B cell (primary cell): ENCODE data around the gene PDCD1LG2. TPM values are rescaled to one million over a fixed set of nuclear protein-coding genes. Genes with fewer than 3 reads are reported as not detected.

Experiments used
- ATAC-seq: fragments of 200-7000 bp; cut with Tn5 transposase; one replicate; pipeline ENCODE4 v1.10.0; 2021; ENCODE audit warnings: low read depth, mild to moderate bottlenecking, moderate number of reproducible peaks, moderate library complexity
- CTCF ChIA-PET: fragments of 350-600 bp; sonication (Branson Sonifier 250); formaldehyde crosslinking; loops from one replicate; lab custom pipeline; 2021; ENCODE audit warnings: antibody characterized with exemption, inconsistent platforms; lab: Charles Lee
- POLR2A ChIA-PET: fragments of 350-600 bp; sonication (Branson Sonifier 250); formaldehyde crosslinking; loops from one replicate; lab custom pipeline; 2021; ENCODE audit warnings: antibody characterized with exemption; lab: Charles Lee
- DNase-seq: peaks from one replicate; pipeline ENCODE4 v3.0.0; 2013
- H2AFZ ChIP-seq: 2 replicates; pipeline ENCODE4 v1.6.1; 2012; ENCODE audit warnings: mild to moderate bottlenecking, low read depth, low read length; ENCODE audit not compliant: insufficient read depth, poor library complexity, severe bottlenecking
- H3K27ac ChIP-seq, 2 donors: 1 replicate in 1 of 2; 2 replicates in 1 of 2; pipeline ENCODE4 v1.5.1; 2012 to 2013; ENCODE audit warnings: low read length in 2 of 2, mild to moderate bottlenecking in 2 of 2, moderate library complexity in 1 of 2
- H3K27me3 ChIP-seq, 4 experiments: fragments of 200-600 bp in 1 of 4; sonication (generic) in 1 of 4; replicated peaks in 1 of 4; 1 replicate in 2 of 4; 2 replicates in 2 of 4; pipeline versions ENCODE4 v1.6.1 to v1.7.0; 2013 to 2016; ENCODE audit warnings: low read length in 3 of 4, mild to moderate bottlenecking in 2 of 4, mixed read lengths in 1 of 4, moderate library complexity in 1 of 4; ENCODE audit not compliant: insufficient read depth in 4 of 4, control insufficient read depth in 3 of 4; ENCODE audit errors: control extremely low read depth in 1 of 4
- H3K36me3 ChIP-seq, 2 experiments: replicated peaks in 1 of 2; 1 replicate in 1 of 2; 2 replicates in 1 of 2; pipeline versions ENCODE4 v1.6.1 to v1.7.1; 2013; ENCODE audit warnings: low read length in 1 of 2; ENCODE audit not compliant: insufficient read depth in 2 of 2, control insufficient read depth in 1 of 2; ENCODE audit errors: control extremely low read depth in 1 of 2, extremely low read depth in 1 of 2
- H3K4me1 ChIP-seq, 2 donors: fragments of 200-600 bp in 1 of 2; sonication (generic) in 1 of 2; 1 replicate in 1 of 2; 2 replicates in 1 of 2; pipeline versions ENCODE4 v1.5.1 to v1.6.1; 2013 to 2017; ENCODE audit warnings: low read length in 2 of 2; ENCODE audit not compliant: control insufficient read depth in 2 of 2, insufficient read depth in 2 of 2
- H3K4me2 ChIP-seq: replicated peaks from 2 replicates; pipeline ENCODE3; 2012; ENCODE audit warnings: mild to moderate bottlenecking, low read depth, low read length; ENCODE audit not compliant: poor library complexity, severe bottlenecking
- H3K4me3 ChIP-seq, 5 experiments: fragments of 200-600 bp in 1 of 5; sonication (generic) in 1 of 5; 1 replicate in 3 of 5; 2 replicates in 2 of 5; pipeline versions ENCODE4 v1.5.1 to v1.7.0; 2011 to 2016; ENCODE audit warnings: low read length in 4 of 5, mild to moderate bottlenecking in 4 of 5, low read depth in 2 of 5, control low read depth in 1 of 5, moderate library complexity in 1 of 5; ENCODE audit not compliant: insufficient read depth in 1 of 5; ENCODE audit errors: control extremely low read depth in 1 of 5, extremely low read depth in 1 of 5
- H3K79me2 ChIP-seq: fragments of 200-600 bp; sonication (generic); one replicate; pipeline ENCODE4 v1.6.0; 2016; ENCODE audit warnings: low read length; ENCODE audit not compliant: control insufficient read depth, insufficient read depth
- H3K9ac ChIP-seq: fragments of 200-600 bp; sonication (generic); 2 replicates; pipeline ENCODE4 v1.6.1; 2017; ENCODE audit warnings: mild to moderate bottlenecking, low read length, moderate library complexity
- H3K9me3 ChIP-seq, 3 donors: one replicate each; pipeline versions ENCODE4 v1.6.1 to v1.7.1; 2013; ENCODE audit warnings: low read length in 2 of 3; ENCODE audit not compliant: control insufficient read depth in 2 of 3, insufficient read depth in 1 of 3; ENCODE audit errors: control extremely low read depth in 1 of 3
- H4K20me1 ChIP-seq: 2 replicates; pipeline ENCODE4 v1.6.0; 2012; ENCODE audit warnings: mild to moderate bottlenecking, low read length; ENCODE audit not compliant: insufficient read depth, control insufficient read depth, poor library complexity, severe bottlenecking
- H3K27ac Mint-ChIP-seq: one replicate; pipeline ENCODE4 v1.8.0; 2021; ENCODE audit warnings: mixed read lengths
- H3K27me3 Mint-ChIP-seq: one replicate; pipeline ENCODE4 v1.8.0; 2021; ENCODE audit warnings: mixed read lengths
- H3K4me1 Mint-ChIP-seq: one replicate; pipeline ENCODE4 v1.8.0; 2021; ENCODE audit warnings: mixed read lengths
- H3K4me3 Mint-ChIP-seq: one replicate; pipeline ENCODE4 v1.8.0; 2021; ENCODE audit warnings: mixed read lengths
- H3K9me3 Mint-ChIP-seq: one replicate; pipeline ENCODE4 v1.8.0; 2022; ENCODE audit warnings: mixed read lengths; ENCODE audit not compliant: insufficient read depth
- EZH2 ChIP-seq: IDR thresholded peaks from 2 replicates; pipeline ENCODE4 v1.6.1; 2012; ENCODE audit warnings: borderline replicate concordance, low read depth, mild to moderate bottlenecking, moderate library complexity, low read length; ENCODE audit not compliant: insufficient read depth, poor library complexity, severe bottlenecking
- WGBS: methylation state at CpG from one replicate; pipeline ENCODE4 v1.1.5; 2013; ENCODE audit warnings: missing lambda C conversion rate; ENCODE audit not compliant: insufficient coverage; 5-methylcytosine and 5-hydroxymethylcytosine counted together
- intact Hi-C: fragments of 100-400 bp; cut with micrococcal nuclease; formaldehyde crosslinking; loops from one replicate; pipeline ENCODE4 v1.10.0; 2022
- polyA plus RNA-seq: library from polyadenylated mRNA; depleted of rRNA; stranded (reverse); fragments of >200 nt; gene quantifications from 2 replicates; pipeline ENCODE4 v1.2.3, GENCODE V29; 2012
- total RNA-seq, 2 donors: library from RNA; stranded (reverse); fragments of 120-200 nt in 1 of 2; gene quantifications; 1 replicate in 1 of 2; 2 replicates in 1 of 2; pipeline versions ENCODE4 v1.2.3 to v1.2.4, GENCODE V29; 2013 to 2022
- TF ChIP-seq, protein P1 (sequence below): fragments of 200-600 bp; IDR thresholded peaks from one replicate; pipeline ENCODE4 v1.8.0; 2022; ENCODE audit warnings: antibody characterized with exemption, mild to moderate bottlenecking

Gene PDCD1LG2
- total and polyA plus RNA-seq, 2 donors (not counting 1 experiment from before 2014, with no cell fraction given), result 0.67 TPM; not detected in 1

DNA sequence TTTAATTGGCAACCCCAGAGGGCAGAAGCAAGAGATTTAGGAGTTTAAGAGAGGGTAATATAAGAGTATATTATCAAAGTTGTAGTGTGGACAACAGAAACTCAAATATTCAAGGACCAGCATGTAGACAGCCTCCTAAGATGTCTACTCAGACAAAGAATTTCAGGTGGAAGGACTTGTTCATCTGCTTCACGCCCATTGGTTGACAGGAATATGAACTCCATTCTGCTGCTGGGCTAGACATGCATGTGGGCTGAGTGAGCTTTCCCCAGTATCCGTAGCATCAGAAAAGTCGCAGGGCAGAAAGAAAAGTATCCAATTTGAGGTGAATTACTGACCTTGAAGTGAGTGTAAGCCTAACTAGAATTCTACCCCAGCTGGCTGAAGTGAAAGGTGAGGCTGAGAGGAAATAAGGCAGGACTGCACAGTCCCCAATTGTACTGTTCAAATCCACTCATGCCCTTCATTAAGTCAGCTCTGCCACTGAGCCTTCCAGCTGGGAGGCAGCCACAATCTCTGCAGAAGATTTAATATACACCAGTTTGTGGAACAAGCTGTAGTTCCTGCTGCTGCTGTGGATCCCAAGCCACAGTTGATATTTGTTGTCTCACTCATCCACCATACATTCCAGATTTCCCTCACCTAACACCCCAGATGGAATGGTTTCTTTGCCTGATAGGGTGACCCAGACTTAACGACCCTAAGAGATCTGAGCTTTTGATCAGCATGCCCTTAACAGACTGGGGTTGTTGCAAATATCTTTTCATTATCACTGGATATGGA, 41.2 kb downstream of the PDCD1LG2 start:
- Mint-ChIP-seq H3K27me3 (no peaks in the 10 kb centered on the region), H3K4me3 (no peak overlapping the region), H3K4me1 (peaks cover 5% of the 10 kb centered on the region), H3K27ac (no peak overlapping the region), H3K9me3 (no peaks in the 10 kb centered on the region)
- H3K79me2 ChIP-seq, result no peaks in the 10 kb centered on the region
- no peak overlapping the region for H2AFZ ChIP-seq
- no peak overlapping the region for H3K27ac ChIP-seq
- no peaks in the 10 kb centered on the region for H3K36me3 ChIP-seq
- TF ChIP-seq EZH2, result no peak
- TF ChIP-seq, protein P1, sequence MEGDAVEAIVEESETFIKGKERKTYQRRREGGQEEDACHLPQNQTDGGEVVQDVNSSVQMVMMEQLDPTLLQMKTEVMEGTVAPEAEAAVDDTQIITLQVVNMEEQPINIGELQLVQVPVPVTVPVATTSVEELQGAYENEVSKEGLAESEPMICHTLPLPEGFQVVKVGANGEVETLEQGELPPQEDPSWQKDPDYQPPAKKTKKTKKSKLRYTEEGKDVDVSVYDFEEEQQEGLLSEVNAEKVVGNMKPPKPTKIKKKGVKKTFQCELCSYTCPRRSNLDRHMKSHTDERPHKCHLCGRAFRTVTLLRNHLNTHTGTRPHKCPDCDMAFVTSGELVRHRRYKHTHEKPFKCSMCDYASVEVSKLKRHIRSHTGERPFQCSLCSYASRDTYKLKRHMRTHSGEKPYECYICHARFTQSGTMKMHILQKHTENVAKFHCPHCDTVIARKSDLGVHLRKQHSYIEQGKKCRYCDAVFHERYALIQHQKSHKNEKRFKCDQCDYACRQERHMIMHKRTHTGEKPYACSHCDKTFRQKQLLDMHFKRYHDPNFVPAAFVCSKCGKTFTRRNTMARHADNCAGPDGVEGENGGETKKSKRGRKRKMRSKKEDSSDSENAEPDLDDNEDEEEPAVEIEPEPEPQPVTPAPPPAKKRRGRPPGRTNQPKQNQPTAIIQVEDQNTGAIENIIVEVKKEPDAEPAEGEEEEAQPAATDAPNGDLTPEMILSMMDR, result no peak
- H3K4me3 ChIP-seq, result no peak overlapping the region
- H3K4me1 ChIP-seq, result peaks cover 0 to 6% of the 10 kb centered on the region in 2 donors
- ChIA-PET POLR2A (no interaction called here), CTCF (interaction anchor here (1.2 kb wide), 1 partner anchor 38 kb away, joined by 3 read pairs; no protein-coding TSS in a partner anchor)
- DNase-seq (no peak), ATAC-seq (no peak)
- H3K9ac ChIP-seq, result no peak overlapping the region
- no peak overlapping the region for H3K4me2 ChIP-seq
- no peaks in the 10 kb centered on the region for H3K9me3 ChIP-seq
- intact Hi-C loops, result no loop called here
- no peaks in the 10 kb centered on the region for H4K20me1 ChIP-seq
- WGBS, result 100% methylated on average over 2 of the region's 4 CpGs
- H3K27me3 ChIP-seq, result no peaks in the 10 kb centered on the region

DNA sequence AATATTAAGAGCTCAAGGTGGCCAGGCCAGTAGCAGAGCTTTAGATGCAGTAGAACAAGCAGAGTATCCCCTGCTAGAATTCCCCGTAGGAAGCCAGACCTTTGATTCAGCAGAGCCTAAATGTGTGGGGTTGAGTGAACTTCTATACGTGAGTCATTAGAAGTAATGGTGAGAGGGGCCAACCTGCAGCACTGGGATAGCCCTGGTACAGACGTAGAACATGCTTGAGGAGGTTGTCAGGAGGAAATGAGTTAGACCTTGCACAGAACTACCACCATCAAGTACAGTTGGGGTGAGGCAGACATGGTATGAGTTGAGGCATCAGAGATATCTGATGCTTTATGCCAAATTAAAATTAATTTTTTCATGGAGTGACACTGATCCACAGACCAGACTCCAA, 42.0 kb downstream of the PDCD1LG2 start:
- CTCF ChIA-PET, result interaction anchor here (1.2 kb wide), 1 partner anchor 38 kb away, joined by 3 read pairs; no protein-coding TSS in a partner anchor
- POLR2A ChIA-PET, result no interaction called here
- TF ChIP-seq EZH2, result no peak
- TF ChIP-seq, protein P1, result no peak
- ATAC-seq, result no peak
- 100% methylated on average over 1 of the region's 3 CpGs for WGBS
- Histone ChIP-seq H3K36me3 (no peaks in the 10 kb centered on the region), H4K20me1 (no peaks in the 10 kb centered on the region), H3K4me1 (peaks cover 2 to 8% of the 10 kb centered on the region in 2 donors), H3K9ac (no peak overlapping the region), H3K27ac (no peak overlapping the region), H3K27me3 (no peaks in the 10 kb centered on the region), H3K4me3 (no peak overlapping the region), H3K79me2 (no peaks in the 10 kb centered on the region), H3K4me2 (no peak overlapping the region), H2AFZ (no peak overlapping the region), H3K9me3 (no peaks in the 10 kb centered on the region)
- DNase-seq, result no peak
- Mint-ChIP-seq H3K4me1 (peaks cover 10% of the 10 kb centered on the region), H3K27me3 (no peaks in the 10 kb centered on the region), H3K27ac (no peak overlapping the region), H3K4me3 (no peak overlapping the region), H3K9me3 (no peaks in the 10 kb centered on the region)
- intact Hi-C loops, result no loop called here
